Stimulated activated CD4-positive, alpha-beta T cell treated with anti-CD3 and anti-CD28 coated beads, Interleukin-4, amount 100 ng/mL, for 4 hours (primary cell): ENCODE data around the gene APOO.

Experiments
- DNase-seq, 2 experiments: peaks; one replicate each; pipeline ENCODE4 v3.0.0-alpha.2; 2020

APOO gene

DNA sequence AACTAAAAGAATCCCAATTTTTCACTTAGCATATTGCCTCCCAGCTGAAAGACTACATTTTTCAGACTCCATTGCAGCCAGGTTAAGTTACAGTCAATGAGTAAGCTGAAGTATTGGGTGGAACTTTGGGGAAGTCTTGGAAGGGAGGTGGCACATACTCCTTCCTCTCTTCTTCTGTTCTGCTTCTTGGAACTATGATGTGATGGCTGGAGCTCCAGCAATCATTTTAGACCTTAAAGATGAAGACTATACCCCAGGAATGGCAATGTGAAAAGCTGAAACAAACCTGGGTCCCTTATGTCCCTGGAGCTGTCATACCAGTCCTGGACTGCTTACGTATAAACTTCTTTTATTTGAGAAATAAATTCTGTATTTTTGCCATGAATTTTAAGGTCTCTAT, 93.9 kb downstream of the APOO start:
- DNase-seq = no peak

DNA sequence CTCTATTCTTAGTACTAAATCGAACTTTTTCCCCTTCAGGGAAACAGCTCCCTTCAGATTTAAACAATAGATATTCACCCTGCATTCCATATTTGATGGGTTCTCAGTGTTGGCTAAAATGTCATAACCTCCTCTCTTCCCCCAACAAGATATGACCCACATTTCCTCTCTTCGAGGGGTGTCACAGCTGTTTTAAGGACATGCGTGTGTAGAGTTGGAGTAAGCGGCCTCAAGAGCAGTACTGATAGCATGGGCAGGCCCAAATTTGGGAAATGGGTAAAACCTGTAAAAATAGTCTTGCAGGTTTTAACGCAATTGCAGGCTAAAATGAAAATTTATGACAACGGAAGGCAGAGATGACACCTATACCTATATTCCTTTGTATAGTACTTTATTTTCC, 96.1 kb downstream of the APOO start:
- DNase-seq = no peak

DNA sequence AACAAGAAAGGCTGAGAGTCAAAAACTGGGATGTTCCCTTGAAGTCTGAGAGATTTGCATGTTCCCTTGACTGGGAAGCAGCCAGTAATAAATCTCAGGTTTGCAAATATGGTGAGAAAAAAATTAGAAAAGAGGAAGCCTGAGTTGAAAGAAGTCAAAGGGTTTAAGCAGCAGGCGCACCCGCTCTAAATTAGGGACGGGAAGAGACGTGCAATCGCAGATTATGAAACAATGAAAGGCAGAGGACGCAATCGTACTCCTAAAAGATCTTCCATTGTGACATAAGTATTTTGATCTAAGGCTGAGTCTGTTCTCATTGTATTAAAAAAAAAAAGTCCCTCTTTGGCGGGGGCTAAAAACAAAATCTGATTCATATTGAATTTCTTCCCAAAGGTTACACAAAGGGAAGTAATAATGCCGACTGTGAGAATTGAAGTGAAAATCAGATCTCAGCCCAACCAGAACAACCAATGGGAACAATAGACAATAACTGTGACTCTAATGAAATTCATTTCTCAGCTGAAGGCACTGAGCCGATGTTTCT, 96.6 kb downstream of the APOO start:
- DNase-seq = no peak

DNA sequence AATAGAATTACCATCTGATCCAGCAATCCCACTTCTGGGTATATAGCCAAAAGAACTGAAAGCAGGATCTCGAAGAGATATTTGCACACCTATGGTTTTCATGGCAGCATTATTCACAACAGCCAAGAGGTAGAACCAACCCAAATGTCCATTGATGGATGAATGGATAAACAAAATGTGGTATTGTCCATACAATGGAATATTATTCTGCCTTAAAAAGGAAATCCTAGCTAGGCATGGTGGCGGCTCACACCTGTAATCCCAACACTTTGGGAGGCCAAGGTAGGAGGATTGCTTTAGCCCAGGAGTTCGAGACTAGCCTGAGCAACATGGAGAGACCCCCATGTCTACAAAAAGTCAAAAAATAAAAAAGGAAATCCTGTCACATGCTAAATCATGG, 97.5 kb downstream of the APOO start:
- DNase-seq = no peak

DNA sequence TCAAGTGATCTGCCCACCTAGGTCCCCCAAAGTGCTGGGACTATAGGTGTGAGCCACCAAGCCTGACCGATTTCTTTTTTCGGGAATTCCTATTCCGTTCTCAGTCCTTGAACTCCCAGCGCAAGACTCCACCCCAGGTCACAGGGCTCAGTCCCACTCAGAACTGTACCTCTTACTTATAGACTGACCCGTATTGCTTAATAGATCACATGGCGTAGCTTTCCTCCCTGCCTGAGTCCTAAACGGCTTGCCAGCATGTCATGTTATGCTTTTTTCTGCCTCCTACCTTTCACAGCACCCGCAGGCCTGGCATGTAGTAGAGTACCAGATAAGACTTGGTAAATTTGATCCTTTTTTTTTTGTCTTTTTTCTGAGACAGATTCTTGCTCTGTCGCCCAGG, 102.3 kb downstream of the APOO start:
- DNase-seq = no peak

DNA sequence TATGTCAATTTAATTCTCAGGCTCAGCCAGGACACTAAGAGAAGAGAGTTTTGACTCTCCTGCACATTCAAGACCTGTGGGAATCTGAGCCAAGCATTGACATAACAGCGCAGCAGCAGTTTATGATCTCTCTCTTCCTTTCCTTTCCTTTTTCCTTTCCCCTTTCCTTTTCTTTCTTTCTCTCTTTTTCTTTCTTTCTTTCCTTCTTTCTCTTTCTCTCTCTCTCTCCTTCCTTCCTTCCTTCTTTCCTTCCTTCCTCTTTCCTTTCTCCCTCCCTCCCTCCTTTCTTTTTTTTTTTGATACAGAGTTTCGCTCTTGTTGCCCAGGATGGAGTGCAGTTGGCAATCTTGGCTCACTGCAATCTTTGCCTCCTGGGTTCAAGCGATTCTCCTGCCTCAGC, 103.2 kb downstream of the APOO start:
- DNase-seq = no peak

DNA sequence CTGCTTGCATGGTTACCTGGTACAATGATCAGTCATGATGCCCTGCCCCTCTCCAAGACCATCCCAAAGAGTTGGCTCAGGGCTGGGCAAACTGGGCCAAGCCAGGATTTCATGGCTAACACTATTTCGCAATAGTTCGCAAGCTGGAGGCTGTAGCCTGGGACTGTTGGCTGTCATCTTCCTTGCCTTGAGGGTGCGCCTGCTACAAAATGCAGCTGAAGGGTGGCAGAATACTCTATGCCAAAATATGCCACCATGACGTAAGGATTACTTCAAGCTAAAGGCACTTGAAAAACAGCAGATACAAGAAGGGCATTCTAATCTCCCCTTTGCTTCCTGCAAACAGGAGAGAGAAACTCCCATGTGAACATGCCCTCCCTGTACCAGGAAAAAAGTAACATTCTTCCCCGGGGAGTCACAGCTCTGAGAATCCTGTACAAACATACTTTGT, 103.8 kb downstream of the APOO start:
- no peak for DNase-seq

DNA sequence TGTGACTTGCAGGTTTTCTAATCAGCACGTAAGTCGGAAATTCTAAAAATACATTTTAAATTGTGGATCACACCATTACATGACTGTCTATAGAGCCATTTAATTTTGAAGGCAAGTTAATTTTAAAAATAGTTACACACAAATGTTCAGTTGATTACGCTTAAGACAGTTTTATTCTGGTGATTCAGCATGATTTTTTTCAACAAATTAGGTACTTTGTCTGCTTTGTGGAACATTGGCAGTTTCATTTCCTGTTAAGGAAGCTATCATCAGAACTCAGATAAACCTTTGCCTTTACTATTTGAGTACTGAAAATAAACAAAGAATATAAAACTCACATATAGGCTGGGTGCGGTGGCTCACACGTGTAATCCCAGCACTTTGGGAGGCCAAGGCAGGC, 105.3 kb downstream of the APOO start:
- no peak for DNase-seq

DNA sequence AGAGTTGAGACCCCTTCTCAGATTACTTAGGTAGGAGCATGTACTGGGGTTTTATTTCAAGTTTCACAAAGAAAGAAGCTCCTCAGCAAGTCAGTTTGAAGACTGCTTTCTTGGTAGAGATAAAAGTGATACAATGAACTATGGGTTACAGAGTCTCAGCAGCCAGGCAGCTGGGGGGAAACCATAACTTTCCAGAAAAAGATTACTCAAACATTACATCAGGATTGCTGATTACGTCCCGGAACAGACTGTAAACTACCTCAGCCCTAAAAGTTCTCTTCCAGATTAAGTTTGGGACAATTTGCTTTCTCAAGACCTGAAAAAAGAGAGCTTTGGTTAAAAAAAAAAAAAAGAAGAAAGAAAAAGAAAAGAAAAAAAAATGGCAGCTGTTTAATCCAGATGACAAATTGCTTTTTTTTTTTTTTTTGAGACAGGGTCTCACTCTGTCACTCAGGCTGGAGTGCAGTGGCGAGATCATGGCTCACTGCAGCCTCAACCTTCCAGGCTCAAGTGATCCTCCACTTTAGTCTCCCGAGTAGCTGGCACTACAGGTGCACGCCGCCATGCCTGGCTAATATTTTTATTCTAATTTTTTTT, 108.2 kb downstream of the APOO start:
- no peak for DNase-seq

DNA sequence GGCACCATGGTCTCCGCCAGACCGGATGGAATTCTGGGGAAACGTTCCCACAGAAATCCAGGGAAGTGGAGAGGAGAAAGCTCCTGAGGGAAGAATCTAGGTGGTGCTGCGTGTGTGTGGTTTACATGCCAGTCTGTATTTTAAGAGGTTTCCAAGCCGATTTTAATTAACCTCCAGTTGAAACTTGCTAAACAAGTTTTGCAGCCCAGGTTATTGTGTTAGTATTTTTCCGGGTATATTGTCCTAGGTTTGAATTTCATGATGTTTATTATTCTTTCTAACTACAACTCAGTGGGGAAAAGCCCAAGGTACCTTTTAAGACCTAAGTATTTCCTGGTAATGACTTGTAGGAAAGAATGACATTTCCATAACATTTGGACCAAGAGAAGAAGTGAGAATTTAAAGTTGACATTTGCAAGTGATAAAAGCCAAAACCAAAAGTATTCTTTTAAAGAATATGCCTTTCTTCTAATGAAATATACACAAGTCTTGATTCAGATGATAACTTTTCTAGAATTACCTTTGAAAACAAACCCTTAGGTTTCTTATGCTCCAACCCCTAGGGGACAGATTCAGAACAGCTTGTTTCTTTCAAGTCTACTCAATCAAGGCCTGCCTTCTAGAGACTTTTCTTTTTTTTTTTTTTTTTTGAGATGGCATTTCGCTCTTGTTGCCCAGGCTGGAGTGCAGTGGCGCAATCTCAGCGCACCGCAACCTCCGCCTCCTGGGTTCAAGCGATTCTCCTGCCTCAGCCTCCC, 110.2 kb downstream of the APOO start:
- no peak for DNase-seq

DNA sequence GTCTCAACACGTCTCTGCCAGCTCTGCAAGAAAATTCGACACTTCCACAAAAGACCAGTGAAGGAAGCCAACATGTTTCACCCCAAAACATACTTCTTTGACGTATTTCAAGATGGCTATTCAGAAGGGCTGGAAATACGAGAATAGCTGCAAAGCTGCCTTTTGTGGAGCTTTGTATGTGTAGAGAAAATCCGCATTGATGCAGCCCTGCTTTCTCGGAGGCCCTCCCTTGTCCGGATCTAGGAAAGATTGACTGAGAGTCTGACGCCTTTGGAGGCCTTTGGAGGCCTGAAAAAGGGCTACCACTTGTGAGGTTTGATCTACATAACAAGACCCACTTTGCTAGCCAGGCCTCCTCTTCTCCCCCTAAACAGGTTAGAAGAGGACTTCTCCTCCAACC, 112.5 kb downstream of the APOO start:
- no peak for DNase-seq

DNA sequence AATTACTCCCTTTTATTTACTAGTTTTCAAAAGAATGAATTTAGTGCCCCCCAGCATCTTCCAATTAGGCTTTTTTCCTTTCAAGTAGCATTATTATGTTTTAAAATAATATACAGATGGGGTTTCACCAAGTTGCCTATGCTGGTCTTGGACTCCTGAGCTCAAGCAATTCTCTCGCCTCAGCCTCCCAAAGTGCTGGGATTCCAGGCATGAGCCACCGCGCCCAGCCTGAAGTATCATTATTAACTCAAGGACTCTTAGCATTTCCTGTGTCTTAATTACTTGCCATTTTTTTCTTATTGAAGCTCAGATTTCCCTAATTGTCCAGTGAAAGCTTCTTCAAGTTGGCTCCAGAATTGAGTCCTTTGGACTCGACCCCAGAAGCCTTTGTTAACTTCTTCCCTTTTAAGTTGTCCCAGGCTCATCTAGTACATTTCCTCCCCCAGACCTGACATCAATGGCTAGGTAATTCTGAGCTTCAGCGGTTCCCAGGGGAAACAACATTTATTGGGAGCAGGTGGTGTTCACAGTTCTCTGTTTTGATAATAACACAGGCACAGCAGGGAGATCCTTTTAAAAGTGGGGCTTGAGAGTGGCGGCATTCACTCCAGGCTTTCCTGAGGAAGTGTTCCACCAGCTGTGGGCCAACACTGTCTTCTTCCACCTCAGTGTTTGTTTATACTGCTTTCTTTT, 114.7 kb downstream of the APOO start:
- no peak for DNase-seq

DNA sequence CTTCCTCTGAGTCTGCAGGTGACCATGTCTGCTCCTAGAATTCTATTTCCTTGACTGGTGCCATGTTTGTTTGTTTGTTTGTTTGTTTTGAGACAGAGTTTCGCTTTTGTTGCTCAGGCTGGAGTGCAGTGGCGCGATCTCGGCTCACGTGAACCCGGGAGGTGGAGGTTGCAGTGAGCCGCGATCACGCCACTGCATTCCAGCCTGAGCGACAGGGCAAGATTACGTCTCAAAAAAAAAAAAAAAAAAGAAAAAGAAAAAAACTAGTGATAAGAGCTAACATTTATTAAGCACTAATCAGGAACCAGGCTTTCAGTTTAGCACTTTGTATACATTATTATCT, 117.6 kb downstream of the APOO start:
- no peak for DNase-seq

DNA sequence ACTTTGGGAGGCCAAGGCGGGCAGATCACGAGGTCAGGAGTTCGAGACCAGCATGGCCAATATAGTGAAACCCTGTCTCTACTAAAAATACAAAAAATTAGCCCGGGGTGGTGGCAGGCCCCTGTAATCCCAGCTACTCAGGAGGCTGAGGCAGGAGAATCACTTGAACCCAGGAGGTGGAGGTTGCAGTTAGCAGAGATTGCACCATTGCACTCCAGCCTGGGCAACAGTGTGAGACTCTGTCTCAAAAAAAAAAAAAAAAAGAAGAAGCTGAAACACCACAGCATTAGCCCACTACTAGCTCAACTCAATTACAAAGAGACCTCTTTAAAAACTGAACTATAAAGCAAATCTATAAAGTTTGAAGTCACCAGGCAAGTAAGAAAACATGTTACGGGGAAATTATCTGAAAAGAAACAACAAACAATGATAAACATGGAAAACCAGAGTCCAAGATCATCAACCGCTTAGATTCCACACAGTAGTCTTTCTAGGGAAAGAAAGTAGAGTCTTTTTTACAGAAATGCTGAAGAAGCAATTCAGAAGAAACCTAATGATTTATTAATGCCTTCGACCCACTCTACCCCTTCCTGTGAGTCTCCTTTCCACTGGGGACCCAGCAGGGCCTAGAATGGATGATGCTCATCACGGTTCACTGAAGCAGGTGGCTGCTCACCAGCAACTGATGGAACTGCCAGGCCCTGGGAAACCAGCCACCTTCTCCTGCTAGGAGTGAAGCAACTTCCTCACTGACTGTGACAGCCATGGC, 118.2 kb downstream of the APOO start:
- no peak for DNase-seq

DNA sequence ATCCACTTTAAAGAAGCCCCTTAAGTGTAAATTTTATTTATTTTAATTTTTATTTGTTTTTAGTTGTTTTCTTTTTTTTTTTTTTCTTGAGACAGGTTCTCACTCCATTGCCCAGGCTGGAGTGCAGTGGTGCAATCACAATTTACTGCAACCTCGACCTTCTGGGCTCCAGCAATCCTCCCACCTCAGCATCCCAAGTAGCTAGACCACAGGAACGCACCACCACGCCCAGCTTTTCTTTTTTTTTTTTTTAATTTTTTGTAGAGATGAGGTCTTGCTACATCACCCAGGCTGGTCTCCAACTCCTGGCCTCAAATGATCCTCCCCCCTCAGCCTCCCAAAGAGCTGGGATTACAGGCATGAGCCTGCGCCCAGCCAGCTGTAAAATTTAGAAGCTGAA, 118.8 kb downstream of the APOO start:
- no peak for DNase-seq

DNA sequence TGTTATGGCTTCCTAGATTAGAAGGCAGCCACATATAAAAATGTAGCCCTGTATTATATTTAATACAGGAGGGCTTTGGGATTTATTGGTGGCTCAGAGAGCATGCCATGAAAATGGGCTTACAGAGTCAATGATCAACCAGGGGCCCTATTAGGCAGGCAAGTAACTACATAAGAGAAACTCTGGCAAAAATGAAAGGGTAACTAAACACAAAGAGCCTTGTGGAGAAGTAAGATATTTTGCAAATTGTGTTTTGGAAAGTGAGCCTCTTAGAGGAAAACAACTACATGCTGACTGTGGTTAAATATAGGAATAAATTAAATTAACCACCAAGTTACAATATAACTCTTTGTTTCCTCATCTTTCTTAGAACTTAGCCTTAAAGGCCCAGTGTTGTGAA, 119.2 kb downstream of the APOO start:
- no peak for DNase-seq

DNA sequence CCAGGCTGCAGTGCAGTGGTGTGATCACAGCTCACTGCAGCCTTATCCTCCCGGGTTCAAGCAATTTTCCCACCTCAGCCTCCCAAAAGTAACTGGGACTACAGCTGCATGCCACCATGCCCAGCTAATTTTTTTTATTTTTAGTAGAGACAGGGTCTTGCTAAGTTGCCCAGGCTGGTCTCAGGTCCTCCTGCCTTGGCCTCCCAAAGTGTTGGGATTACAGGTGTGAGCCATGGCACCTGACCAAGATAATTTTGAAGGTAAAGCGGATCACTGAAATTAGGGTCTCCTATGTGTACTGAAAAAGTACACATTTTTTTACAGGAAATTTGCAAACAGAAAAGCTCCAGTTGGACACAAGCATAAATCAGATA, 120.0 kb downstream of the APOO start:
- no peak for DNase-seq

DNA sequence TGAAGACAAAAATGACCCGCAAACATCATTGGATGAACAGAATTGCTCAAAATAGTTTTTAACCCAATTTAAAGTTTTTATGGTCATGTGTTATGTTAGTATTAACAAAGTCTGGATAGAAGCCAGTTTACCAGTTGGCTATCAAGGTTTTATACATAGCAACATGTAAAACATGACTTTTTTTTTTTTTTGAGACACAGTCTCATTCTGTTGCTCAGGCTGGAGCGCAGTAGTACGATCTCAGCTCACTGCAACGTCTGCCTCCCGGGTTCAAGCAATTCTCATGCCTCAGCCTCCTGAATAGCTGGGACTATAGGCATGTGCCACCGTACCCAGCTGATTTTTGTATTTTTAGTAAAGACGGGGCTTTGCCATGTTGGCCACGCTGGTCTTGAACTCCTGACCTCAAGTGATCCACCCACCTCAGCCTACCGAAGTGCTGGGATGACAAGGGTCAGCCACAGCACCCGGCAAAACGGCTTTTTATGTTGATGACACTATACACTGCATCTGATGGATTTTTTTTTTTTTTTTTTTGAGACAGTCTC, 121.4 kb downstream of the APOO start:
- no peak for DNase-seq

DNA sequence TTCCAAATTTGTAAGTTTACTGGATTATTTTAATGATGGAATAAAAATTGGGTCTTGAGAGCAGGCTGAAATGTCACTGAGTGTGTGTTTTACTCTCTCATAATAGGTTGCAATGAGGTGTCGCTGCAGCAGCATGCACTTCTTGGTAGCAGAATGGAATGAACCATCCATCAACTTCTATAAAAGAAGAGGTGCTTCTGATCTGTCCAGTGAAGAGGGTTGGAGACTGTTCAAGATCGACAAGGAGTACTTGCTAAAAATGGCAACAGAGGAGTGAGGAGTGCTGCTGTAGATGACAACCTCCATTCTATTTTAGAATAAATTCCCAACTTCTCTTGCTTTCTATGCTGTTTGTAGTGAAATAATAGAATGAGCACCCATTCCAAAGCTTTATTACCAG, 122.2 kb downstream of the APOO start:
- no peak for DNase-seq

DNA sequence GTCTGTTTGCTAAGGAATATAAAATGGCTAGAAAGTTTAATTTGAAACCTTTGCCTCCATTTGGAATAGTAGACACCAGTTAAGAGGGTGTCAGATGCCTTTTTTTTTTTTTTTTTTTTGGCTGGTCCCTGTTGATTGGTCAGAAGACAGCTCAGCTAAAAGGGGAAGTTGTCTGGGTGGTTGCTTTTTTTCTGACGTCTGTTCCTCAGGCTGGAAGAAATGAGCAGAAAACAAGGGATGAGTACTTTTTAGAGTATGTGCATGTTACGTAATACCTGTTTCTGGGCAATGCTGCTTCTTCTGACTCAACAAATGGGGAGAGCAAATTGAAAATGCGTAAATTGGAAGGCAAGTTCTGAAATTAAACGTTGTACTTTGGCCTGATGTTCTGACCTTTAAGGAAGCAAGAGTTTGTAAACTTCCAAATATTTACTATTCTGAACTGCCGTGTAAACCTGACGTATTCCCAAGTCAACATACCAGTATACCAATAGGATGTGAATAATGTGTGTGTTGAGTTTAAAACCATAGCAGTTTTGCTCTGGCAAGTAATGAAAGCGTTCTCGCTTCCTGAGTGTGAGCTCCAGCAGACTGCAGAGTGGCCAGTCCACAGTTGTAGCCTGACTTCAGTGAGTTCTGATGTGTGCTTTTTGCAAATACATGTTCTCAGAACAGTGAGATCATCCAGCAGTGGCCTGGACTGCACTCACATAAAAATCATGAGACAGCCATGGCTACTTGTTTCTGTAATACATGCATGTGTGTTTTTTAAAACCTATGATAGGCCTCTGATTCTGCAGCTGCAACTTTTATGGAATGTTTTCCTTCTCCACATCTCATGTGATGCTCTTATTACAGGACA, 123.0 kb downstream of the APOO start:
- DNase-seq = no peak

DNA sequence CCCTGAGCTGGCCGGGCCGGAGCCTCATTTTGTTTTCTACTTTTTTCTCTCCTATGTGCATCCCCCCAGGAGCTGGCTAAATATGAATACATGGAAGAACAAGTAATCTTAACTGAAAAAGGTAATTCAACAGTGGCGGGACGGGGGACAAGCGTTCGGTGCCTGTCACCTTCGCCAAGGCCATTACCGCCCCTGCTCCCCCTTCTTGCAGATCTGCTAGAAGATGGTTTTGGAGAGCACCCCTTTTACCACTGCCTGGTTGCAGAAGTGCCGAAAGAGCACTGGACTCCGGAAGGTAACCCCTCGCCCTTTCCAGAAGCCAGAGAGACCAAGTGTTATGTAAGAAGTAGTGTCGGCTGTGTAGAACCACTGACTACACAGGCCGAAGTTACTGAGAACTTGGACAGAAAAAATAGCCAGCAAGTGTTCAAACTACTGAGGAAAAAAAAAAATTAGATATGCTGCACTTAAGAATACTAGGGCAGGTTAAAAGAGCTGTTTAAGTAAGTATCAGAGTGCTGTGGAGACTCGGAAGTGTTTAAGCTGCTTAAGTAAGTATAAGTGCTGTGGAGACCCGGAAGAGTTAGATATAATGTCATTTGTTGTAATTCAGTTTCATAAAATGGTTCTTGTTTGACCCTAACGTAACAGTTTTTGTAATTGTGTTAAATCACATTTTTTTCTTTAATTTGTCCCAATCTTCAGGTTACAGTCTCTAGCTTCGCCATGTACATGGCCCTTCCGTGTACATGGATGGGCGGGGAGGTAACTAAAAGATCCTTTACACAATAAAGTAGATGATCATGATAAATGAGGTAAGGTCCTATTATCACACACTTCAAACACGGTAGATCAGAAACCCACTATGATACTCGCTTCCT, 123.9 kb downstream of the APOO start:
- no peak for DNase-seq
